ENCODE data around the gene IRF8.
A peak's percentile ranks its signal among the peaks of the same experiment; 100 is the strongest.

The IRF8 gene

DNA sequence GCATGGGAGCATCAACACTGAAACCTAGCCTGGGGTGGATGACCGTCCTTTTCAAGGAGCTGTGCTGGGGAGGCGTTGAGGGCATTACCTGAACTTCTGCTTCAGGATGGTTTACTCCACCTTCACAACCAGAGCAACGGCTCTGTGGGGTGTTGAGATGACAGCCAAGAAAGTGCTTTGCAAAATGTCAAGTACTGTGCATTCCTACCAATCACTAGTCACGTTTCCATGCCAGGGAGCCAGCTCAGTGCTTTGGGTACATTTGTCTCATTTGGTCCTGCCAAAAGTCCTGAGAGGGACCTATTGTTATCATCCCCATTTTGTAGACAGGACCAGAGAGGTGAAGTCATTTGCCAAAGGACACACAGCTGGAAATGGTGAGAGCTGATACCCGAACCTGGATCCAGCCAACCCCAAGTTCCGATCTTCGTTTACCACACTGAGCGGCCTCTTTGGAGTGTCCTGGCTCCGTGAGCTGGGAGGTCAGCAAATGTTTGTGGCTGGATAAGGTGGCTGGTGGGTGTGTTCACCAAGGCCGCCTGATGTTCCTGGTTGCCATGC lies 61.6 kb downstream of the IRF8 start:
- no peak for DNase-seq (ENCODE audit: low spot score)

GRCh38 chr16:85961988-85962915 lies 63.3 kb downstream of the IRF8 start:
- no peak for DNase-seq (ENCODE audit: low spot score)

GRCh38 chr16:85963753-85964285 lies 64.9 kb downstream of the IRF8 start:
- peak; percentile 8 for DNase-seq (ENCODE audit: low spot score)

GRCh38 chr16:85965125-85965524 lies 66.2 kb downstream of the IRF8 start:
- DNase-seq (ENCODE audit: low spot score) = no peak

DNA sequence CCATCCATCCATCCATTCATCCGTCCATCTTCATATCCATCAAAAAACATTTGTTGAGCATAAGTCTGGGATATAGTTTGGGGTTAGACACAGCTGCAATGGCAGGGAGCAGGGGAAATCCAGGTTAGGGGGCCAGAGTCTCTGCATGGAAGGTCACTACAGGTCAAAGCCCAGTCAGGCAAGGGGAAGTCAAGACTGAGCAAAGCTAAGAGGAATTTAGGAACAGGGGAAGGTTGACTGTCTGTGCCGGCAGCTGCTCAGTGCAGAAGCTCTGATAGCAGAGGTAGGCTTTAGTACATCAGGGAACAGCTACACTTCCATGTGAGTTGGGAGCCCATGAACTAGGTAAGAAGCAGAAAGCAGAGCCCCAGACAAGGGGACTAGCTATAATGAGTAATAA lies 68.1 kb downstream of the IRF8 start:
- no peak for DNase-seq (ENCODE audit: low spot score)

DNA sequence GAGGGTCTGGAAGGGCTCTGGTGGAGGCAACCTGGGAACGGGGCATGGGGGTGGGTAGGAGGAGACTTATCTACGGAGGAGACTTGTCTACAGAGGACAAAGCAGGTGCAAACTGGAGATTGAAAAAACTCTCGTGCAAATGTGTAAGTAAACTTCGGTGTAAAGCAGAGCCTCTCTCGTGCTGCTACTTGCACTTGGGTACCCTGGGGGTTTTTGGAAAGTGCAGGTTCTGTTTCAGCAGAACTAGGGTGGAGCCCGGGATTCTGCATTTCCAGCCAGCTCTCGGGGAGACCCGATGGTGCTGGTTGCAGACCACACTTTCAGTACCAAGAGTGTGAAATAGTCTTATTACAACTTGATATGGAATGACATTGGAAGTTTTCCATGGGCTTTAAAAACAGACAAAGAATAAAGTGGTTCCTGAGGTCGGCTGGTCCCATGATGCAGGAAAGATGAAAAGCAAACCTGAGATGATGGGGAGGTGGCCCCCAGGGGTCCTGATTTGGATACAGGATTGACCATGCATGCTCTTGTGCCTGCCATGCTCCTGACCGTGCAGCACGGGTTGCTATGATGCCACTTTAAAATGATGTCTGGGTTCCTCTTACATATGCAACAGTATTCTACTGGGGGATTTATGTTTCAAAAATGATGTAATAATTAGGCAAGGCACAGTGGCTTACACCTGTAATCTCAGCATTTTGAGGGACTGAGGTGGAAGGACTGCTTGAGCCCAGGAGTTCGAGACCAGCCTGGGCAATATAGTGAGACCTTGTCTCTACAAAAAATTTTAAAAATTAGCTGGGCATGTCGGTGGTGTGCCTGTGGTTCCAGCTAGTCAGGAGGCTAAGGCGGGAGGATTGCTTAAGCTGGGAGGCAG lies 69.3 kb downstream of the IRF8 start:
- no peak for DNase-seq (ENCODE audit: low spot score)

DNA sequence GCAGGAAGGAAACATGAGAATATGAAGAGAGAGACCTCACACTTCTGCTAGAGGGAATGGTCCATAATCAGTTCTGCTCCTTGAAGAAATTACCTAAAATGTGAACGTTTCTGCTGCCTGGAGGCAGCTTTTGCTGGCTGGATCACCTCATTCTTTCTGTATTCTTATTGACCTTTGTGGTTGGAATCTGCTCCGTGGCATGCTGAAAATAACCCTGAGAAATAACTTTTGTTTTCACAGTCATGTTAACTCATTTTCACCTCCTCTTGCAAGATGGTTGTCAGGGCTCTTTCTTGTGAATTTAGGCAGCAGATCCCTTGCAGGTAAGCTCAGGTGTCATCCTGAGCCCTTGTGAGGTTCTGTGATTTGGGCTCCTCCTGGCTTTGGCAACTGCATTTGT lies 70.2 kb downstream of the IRF8 start:
- DNase-seq (ENCODE audit: low spot score) = no peak

DNA sequence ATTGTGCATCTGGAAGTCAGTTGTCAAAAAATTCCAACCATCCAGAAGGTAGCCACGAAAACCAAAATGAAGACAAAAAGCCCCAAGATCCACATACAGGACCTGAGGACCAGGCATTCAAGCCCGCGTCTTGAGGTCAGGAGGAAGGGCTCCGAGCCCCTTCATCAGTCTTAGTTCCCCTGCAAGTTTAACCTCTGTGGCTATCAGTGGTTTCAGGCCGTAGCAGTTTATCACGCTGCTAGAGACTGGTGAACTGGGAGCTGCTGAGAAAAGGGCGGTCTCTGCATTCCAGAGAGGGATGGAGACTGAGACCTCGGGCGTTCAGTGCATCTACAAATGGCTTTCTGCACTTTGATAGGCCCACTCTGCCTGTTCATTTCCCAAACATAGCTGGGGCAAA lies 70.6 kb downstream of the IRF8 start:
- DNase-seq (ENCODE audit: low spot score) = no peak

- DNase-seq (ENCODE audit: low spot score) = no peak
These were observed 71.2 kb downstream of the IRF8 start for GRCh38 chr16:85970016-85970733.

DNA sequence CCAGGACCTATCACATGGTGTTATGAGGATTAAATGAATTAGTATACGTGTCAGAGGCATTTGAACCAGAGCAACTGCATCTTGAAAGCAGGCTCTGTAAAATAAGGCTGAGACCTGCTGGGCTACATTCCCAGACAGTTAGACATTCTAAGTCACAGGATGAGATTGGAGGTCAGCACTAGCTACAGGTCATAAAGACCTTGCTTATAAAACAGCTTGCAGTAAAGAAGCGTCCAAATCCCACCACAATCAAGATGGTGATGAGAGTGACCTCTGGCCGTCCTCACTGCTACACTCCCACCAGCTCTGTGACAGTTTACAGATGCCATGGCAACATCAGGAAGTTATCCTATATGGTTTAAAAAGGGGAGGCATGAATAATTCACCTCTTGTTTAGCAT lies 71.8 kb downstream of the IRF8 start:
- no peak for DNase-seq (ENCODE audit: low spot score)

Measured in cerebellar cortex (tissue), 1 donor.